Caco-2 (cell line): Measurements from ENCODE around the gene SBNO2. TPM values are rescaled to one million over a fixed set of nuclear protein-coding genes. Genes with fewer than 3 reads are reported as not detected.
A peak's percentile ranks its signal among the peaks of the same experiment; 100 is the strongest.

Experiments
- BruUV-seq: library from RNA; stranded (reverse); fragments of 400-500 nt; replicated peaks from 2 replicates; lab custom pipeline; 2021; lab: Mats Ljungman, UMichigan
- CTCF ChIA-PET: fragments of 300-600 bp; sonication (Branson Sonifier 250); formaldehyde crosslinking; loops from one replicate; lab custom pipeline; 2022; ENCODE audit warnings: antibody characterized with exemption; lab: Charles Lee
- POLR2A ChIA-PET: fragments of 300-600 bp; sonication (Branson Sonifier 250); formaldehyde crosslinking; loops from one replicate; lab custom pipeline; 2022; ENCODE audit warnings: antibody characterized with exemption; lab: Charles Lee
- DNase-seq, 2 experiments: peaks; one replicate each; pipeline versions ENCODE4 v3.0.0 to v3.0.0-alpha.2; 2020 to 2022
- H3K27me3 ChIP-seq: replicated peaks from 2 replicates; pipeline ENCODE4 v1.6.0; 2011; ENCODE audit warnings: low read length; ENCODE audit not compliant: control insufficient read depth, insufficient read depth
- H3K36me3 ChIP-seq: 2 replicates; pipeline ENCODE4 v1.5.1; 2011; ENCODE audit warnings: low read length; ENCODE audit not compliant: control insufficient read depth, insufficient read depth
- H3K4me1 ChIP-seq: fragments of 250-450 bp; sonication (Bioruptor Pico); 2 replicates; pipeline ENCODE4 v1.5.1; 2020; ENCODE audit warnings: mild to moderate bottlenecking
- H3K4me3 ChIP-seq: 2 replicates; pipeline ENCODE4 v1.5.1; 2011; ENCODE audit warnings: low read depth, mild to moderate bottlenecking, control low read depth, low read length
- H3K9me3 ChIP-seq: fragments of 250-450 bp; sonication (Bioruptor Pico); 2 replicates; pipeline ENCODE4 v1.5.1; 2020; ENCODE audit warnings: mild to moderate bottlenecking, moderate library complexity
- H3K27ac Mint-ChIP-seq: one replicate; pipeline ENCODE4 v1.8.0; 2022; ENCODE audit warnings: mixed read lengths; ENCODE audit not compliant: unreplicated experiment
- H3K27me3 Mint-ChIP-seq: one replicate; pipeline ENCODE4 v1.8.0; 2022; ENCODE audit warnings: mixed read lengths; ENCODE audit not compliant: insufficient read depth, unreplicated experiment
- H3K36me3 Mint-ChIP-seq: one replicate; pipeline ENCODE4 v1.8.0; 2022; ENCODE audit warnings: mild to moderate bottlenecking, mixed read lengths; ENCODE audit not compliant: insufficient read depth, unreplicated experiment
- H3K4me1 Mint-ChIP-seq: one replicate; pipeline ENCODE4 v1.8.0; 2022; ENCODE audit warnings: low read depth, mixed read lengths; ENCODE audit not compliant: unreplicated experiment
- H3K4me3 Mint-ChIP-seq: one replicate; pipeline ENCODE4 v1.8.0; 2022; ENCODE audit warnings: mild to moderate bottlenecking, moderate library complexity, mixed read lengths; ENCODE audit not compliant: unreplicated experiment
- H3K9me3 Mint-ChIP-seq: one replicate; pipeline ENCODE4 v1.8.0; 2022; ENCODE audit warnings: mixed read lengths; ENCODE audit not compliant: unreplicated experiment
- CTCF ChIP-seq, 2 experiments: fragments of 200-600 bp in 1 of 2; IDR thresholded peaks; 1 replicate in 1 of 2; 2 replicates in 1 of 2; pipeline versions ENCODE4 v1.5.1 to v1.8.0; 2011 to 2022; ENCODE audit warnings: antibody characterized with exemption in 1 of 2, control low read depth in 1 of 2, inconsistent platforms in 1 of 2, low read depth in 1 of 2, low read length in 1 of 2, mild to moderate bottlenecking in 1 of 2, moderate library complexity in 1 of 2; ENCODE audit not compliant: insufficient read depth in 1 of 2, severe bottlenecking in 1 of 2, unreplicated experiment in 1 of 2
- intact Hi-C: fragments of 100-400 bp; cut with micrococcal nuclease; formaldehyde crosslinking; loops from one replicate; pipeline ENCODE4 v1.10.0; 2022; ENCODE audit not compliant: unreplicated experiment
- total RNA-seq: library from RNA; stranded (reverse); gene quantifications from 2 replicates; pipeline ENCODE4 v1.2.3, GENCODE V29; 2022

The SBNO2 gene
- total RNA-seq, 1 experiment from 2014 or later, result 41.2 TPM

GRCh38 chr19:1132552-1133383, 41.3 kb downstream of the SBNO2 start:
- H3K4me3 Mint-ChIP-seq, result peak overlapping the region; percentile 75

GRCh38 chr19:1131718-1132551, 42.1 kb downstream of the SBNO2 start:
- CTCF ChIA-PET, result no interaction called here
- intact Hi-C loops, result no loop called here
- H3K27ac Mint-ChIP-seq, result no peak overlapping the region
- DNase-seq, result peak in 1 of 2 experiments; percentile 45
- Histone ChIP-seq H3K4me3 (peak overlapping the region; percentile 34), H3K4me1 (peaks cover 6% of the 10 kb centered on the region; the same call in 1 of the 2 replicates), H3K27me3 (no peaks in the 10 kb centered on the region), H3K9me3 (no peaks in the 10 kb centered on the region), H3K36me3 (no peaks in the 10 kb centered on the region)
- POLR2A ChIA-PET, result interaction anchor here (0.6 kb wide), 1 partner anchor 119 kb away, joined by 3 read pairs; no protein-coding TSS in a partner anchor
- TF ChIP-seq CTCF (IDR thresholded peaks at IDR 0.05; ENCODE audit: insufficient read depth in 1 of 2, low read depth in 1 of 2, low read length in 1 of 2, severe bottlenecking in 1 of 2, unreplicated experiment in 1 of 2), result no peak
- H3K4me3 Mint-ChIP-seq, result peak overlapping the region; percentile 75
- H3K36me3 Mint-ChIP-seq, result peaks cover 34% of the 10 kb centered on the region
- no peaks in the 10 kb centered on the region for H3K4me1 Mint-ChIP-seq
- H3K27me3 Mint-ChIP-seq, result no peaks in the 10 kb centered on the region
- BruUV-seq, result no TSS peak
- H3K9me3 Mint-ChIP-seq, result no peaks in the 10 kb centered on the region

More at GRCh38 chr19:1132552-1133383, 41.3 kb downstream of the SBNO2 start:
- no peaks in the 10 kb centered on the region for H3K9me3 Mint-ChIP-seq
- H3K27ac Mint-ChIP-seq, result no peak overlapping the region
- Histone ChIP-seq H3K4me3 (peak overlapping the region; percentile 40), H3K27me3 (no peaks in the 10 kb centered on the region), H3K36me3 (no peaks in the 10 kb centered on the region), H3K9me3 (no peaks in the 10 kb centered on the region), H3K4me1 (peaks cover 6% of the 10 kb centered on the region; the same call in 1 of the 2 replicates)
- no peak for DNase-seq
- no peaks in the 10 kb centered on the region for H3K27me3 Mint-ChIP-seq
- intact Hi-C loops, result no loop called here
- CTCF ChIA-PET, result no interaction called here
- H3K36me3 Mint-ChIP-seq, result peaks cover 27% of the 10 kb centered on the region
- POLR2A ChIA-PET, result interaction anchor here (0.9 kb wide), 1 partner anchor 136 kb away, joined by 3 read pairs; no protein-coding TSS in a partner anchor
- BruUV-seq, result no TSS peak
- TF ChIP-seq CTCF (IDR thresholded peaks at IDR 0.05; ENCODE audit: insufficient read depth in 1 of 2, low read depth in 1 of 2, low read length in 1 of 2, severe bottlenecking in 1 of 2, unreplicated experiment in 1 of 2), result no peak
- H3K4me1 Mint-ChIP-seq, result no peaks in the 10 kb centered on the region
